ELR (cell line): Measurements from ENCODE around the gene PRDM16.

Experiments used
- DNase-seq: peaks from one replicate; pipeline ENCODE4 v3.0.0-alpha.2; 2015; ENCODE audit warnings: low read depth

The PRDM16 gene

DNA sequence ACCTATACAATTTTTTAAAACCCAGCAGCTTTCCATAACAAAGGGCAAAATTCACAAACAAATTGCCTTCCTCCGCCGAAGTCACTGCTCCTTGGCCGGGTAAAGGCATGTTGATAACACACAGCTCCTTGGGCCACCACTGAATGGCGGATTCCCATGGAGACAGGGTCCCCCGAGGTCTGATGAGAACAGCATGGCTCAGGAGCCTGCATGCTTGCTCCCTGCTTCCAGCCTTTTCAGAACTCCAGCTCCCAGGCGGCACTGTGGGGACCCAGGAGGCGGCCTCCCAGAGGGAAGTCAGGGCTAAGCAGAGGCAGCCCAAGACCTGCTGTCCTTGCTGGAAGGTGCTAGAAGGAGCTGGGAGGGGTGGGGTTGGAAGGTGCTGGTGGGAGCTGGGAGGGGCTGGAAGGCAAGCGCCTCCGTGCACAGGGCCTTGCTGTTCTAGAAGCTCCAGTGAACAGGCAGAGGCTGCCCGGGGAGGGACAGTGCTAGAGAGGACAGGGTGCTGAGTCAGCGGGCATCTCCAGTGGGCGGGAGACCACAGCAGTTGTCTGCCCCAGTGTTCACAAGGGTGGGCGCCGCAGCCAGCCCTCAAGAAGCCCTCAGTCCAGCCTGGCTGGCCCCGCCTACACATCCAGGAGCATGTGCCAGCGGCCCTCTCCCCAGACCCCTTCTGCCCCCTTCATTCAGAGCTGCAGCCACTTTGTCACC lies 35.1 kb downstream of the PRDM16 start:
- no peak for DNase-seq

DNA sequence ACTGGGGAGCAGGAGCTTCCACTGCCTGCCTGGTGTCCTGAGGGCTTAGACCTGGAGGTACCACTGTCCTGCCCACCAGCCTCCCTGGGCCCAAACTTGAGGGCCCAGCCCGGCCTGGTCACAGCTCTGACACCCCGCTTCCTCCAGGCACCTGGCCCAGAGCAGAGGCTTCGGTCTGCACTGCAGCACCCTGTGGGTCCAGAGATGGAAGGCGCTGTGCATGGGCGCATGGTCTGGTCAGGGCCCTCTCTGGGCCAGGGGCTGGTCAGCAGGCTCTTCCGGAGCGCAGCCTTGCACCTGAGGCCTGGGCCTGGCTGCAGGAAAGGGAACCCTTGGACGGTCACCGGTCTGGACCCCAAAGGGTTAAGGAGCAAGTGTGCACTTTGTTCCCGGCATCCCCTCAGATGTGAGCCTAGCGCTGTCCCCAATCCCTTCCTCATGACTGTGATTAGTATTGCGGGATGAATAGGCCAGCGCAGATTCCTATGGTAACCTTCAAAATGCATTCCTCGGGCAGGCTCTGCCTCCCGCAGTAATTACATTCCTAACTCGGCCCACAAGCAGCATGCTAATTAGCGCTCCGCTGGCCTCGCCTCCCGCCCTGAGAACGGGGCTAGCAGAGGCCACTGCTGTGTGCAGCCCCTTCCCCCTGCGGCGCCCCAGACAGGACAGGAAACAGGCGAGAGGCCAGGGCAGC lies 36.3 kb downstream of the PRDM16 start:
- no peak for DNase-seq

DNA sequence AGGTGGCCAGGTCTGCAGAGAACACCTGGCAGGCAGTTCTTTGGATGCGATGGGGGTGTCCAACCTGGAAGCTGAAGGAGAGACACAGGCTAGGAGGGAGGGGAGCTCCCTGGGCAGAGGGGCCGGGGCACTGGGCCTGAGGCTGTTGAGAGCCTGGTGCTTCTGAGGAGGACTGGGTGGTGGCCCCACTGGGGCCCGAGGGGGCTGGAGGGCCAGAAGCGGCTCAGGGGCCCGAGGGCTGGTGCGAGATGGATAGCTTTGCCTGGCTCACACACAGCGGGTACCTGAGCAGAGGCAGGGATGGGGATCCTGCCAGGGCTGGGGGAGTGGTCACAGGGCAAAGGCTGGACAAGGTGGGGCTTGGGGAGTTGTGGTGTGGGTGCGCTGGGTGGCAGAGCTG lies 37.2 kb downstream of the PRDM16 start:
- no peak for DNase-seq

- no peak for DNase-seq
Observed at GRCh38 chr1:3107201-3107600, 38.2 kb downstream of the PRDM16 start.

DNA sequence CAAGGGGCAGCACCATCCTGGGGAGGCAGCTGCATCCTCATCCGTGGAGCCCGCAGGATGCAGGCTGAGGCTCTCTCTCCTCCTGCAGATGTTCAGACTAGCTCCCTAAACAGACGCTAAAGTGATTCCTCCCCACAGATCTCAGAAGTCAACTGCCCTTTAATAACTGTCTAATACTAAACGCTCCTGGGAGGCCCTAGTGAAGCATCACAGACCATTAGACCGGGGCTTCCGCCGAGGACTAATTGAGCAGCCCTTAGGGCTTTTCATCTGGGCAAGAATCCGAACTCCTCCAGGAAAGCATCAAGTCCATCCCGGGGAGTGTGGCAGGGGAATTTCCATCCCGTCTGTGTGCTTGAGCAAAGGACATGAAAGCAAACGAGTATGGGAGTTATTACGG lies 40.4 kb downstream of the PRDM16 start:
- DNase-seq: no peak

DNA sequence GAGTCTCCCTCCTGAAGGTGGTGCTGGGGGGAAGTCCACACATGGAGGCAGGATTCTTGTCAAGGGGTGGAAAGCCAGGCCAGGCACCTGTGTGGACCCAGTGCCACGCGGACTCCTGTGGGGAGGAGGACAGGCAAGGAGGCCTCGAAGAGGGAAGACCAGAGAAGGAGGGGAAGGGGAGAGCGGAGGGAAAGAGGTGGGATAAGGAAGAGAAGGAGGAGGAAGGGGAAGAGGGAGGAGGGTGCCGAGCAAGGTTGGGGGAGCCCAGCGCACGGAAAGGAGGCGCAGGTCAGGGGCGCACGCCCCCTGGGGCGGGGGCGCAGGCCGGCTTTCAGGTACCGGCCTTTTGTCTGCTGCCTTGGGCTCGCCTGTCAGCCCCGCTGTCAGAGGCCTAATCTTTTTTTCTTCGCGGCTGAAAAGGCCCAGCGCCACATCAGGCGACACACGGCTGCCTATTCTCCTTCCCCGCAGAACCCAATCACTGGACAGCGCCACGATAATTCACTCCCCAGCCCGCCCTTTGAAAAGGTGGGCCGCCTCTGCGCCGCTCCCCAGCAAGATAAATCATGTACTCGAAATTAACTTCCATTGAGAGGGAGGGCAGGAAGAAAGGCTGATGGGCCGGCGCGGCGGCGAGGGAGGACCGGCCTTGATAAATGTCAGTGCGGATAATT lies 42.5 kb downstream of the PRDM16 start:
- no peak for DNase-seq

- no peak for DNase-seq
Observed at GRCh38 chr1:3112526-3112925, 43.5 kb downstream of the PRDM16 start.

DNA sequence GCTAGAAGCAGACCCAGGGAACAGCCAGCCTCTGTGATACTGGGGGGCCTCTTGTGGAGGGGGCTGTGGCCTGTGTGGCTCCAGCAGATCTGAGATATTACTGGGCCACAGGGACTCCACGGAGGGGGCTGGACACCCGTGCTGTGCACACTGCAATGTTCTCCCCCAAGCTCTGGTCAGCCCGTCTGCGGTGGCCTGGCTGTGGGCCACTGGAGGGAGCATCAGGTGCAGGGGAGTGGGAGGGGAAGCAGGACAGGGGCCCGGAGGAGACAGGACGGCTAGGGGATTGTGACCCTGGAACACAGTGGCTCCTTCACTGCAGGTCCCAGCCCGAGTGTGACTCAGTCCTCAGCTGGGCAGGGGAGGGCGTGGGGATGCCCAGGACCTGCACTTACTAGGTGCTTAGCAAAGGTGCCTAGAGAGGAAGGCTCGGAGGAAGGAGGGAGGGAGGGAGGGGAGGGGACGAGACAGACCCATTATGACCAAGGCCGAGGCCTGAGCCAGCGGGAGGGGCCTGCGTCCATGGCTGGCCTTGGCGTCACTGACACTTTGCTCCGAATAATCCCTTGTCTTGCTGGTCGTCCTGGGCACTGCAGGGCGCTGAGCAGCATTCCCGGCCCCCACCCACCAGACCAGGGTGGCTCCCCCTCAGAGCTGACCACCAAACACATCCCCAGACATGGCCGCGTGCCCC lies 44.2 kb downstream of the PRDM16 start:
- no peak for DNase-seq

GRCh38 chr1:3113741-3114056 lies 44.7 kb downstream of the PRDM16 start:
- no peak for DNase-seq

DNA sequence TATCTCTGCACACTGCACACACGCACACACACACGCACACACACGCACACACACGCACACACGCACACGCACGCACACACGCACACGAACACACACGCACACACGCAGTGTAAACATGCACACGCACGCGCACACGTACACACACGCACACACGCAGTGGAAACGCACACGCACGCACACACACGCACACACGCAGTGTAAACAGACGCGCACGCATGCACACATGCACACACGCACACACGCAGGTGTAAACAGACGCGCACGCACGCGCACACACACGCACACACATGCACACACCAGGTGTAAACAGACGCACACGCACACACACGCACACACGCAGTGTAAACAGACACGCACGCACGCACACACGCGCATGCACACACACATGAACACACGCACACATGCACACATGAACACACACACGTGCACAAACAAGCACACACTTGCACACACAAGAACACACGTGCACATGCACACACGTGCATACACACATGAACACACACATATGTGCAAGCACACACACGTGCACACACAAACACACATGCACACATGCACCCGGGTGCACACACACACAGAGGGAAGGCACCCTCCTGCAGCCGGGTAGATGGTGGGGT lies 45.2 kb downstream of the PRDM16 start:
- DNase-seq: no peak

DNA sequence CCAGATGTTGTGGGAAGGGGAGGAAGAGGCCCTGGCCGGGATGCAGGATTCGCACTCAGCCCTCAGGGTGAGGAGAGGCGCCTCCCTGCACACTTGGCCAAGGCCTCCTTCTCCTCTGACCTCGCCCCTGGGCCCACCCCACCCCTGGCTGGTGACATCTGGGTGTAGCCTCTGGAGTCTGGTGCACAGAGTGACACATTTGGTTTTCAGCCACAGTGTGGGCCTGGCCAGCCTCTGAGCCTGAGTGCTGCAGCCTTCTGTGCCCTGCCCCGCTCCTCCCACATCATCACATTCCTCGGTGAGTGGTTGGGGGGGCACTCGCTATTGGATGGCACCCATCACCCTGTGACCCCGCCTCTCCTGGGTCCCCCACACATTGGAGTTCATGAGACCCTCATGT lies 45.8 kb downstream of the PRDM16 start:
- DNase-seq: no peak

DNA sequence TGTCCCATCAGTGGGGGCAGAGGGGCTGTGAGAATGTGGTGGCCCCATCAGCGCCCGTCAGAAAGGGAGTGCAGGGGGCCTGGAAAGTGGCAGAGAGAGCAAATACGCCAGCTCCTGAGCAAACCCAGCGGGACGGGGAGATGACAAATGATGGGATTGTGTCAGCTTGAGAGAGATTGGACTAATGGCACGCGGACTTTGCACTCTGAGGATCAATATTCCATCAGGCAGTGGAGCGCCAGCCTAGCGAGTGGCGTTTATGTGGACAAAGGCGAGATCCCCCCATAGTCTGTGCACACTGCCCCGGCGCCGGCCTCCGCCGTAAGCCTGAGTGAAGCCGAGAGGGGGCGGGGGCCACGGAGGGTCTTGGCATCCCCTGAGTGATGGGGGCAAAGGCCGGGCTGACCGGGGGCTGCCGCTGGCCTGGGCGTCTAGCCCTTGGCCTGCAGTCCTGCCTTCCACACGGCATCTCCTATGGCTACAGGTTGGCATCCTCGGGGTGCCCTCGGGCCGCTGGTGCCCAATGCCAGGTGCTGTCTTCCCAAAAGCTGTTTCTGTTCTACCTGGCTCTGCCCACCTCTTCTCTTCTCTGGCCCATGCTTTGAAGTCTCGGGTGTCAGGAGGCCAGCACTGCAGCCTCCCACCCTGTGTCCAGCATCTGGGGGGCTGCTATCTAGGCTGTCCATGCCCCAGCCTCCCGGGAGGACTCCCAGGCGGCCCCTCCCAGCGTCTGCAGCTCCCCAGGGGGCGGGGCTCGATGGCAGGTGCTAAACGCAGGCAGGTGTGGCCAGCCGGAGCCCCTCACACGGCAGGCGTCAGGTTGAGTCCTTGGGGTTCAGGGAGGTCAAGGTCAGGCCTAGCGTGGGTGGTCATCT lies 46.5 kb downstream of the PRDM16 start:
- no peak for DNase-seq

DNA sequence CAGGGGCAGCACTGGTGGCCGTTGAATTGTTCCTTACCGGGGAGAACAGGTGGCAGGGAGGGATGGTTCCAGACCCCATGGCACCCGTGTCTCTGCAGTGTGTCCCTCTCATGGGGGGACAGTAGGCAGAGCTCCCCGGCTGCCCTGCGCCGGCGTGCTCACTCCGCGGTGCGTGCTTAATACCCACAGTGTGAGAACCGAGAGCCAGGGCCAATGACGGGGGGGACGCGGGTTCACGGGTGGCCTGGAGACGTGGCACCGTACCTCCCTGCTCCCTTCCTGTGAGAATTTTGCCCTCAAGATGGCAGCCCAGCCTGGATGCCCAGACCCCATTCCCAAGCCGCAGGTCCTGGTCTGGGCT lies 47.1 kb downstream of the PRDM16 start:
- no peak for DNase-seq

- DNase-seq: no peak
Observed at GRCh38 chr1:3116560-3116959, 47.6 kb downstream of the PRDM16 start.

DNA sequence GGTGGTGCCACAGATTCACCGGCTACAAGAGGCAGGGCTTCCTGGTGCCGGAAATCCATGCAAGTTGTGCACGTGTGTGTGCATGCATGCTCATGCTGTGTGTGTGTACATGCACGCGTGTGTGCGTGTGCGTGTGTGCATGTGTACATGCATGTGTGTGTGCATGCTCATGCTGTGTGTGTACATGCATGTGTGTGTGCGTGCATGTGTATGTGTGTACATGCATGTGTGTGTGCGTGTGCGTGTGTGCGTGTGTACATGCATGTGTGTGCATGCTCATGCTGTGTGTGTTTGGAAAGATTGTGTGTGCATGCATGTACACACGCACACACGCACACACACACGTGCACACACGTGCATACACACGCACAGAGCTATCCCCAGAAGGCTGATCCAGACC lies 48.9 kb downstream of the PRDM16 start:
- DNase-seq: no peak

DNA sequence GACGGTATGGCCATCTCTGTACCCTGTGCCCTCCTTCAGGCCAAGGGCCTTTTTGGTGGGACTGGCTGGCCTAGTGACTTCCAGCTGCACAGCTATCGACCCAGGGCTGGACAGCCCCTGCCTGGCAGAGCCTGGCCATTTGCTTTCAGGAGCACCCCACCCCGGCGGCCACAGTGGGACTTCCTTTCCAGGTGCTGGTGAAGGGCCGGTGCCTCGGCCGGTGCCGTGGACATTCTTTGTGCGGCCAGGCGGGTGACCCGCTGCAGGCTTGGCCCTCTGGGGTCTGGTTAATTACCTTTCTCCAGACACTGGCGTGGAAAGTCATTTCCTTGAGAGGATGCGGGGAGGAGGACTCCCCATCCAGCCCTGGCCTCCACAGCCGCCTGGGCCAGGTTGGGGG lies 50.1 kb downstream of the PRDM16 start:
- no peak for DNase-seq

DNA sequence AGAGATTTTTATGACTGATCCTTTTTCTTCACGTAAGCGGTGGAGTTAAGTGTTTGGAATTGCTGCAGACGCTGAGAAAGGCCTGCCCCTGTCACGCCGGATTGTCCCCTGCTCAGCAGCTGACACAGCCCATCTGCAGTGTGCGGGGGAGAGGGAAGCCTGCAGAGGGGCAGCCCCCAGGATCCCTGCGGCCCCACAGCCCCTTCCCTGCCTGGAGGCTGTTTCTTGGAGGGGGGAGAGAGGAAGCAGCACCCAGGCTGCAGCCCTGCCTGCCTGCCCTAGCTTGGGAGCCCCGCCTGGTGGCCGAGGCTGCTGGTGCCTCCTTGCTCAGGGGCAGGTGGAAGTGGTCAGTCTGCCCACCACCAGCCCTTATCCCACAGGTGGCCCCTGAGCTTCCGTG lies 50.7 kb downstream of the PRDM16 start:
- no peak for DNase-seq

- no peak for DNase-seq
Observed at GRCh38 chr1:3120140-3120539, 51.1 kb downstream of the PRDM16 start.

GRCh38 chr1:3120994-3121393 lies 52.0 kb downstream of the PRDM16 start:
- DNase-seq: no peak

- DNase-seq: no peak
Observed at GRCh38 chr1:3121401-3122210, 52.6 kb downstream of the PRDM16 start.

- DNase-seq: no peak
Observed at GRCh38 chr1:3122311-3122710, 53.3 kb downstream of the PRDM16 start.
